Hematopoietic multipotent progenitor cell (in vitro differentiated cells): ENCODE results near the gene SDC1. TPM values are rescaled to one million over a fixed set of nuclear protein-coding genes. Genes with fewer than 3 reads are reported as not detected.

Experiments
- DNase-seq, 3 donors: peaks; one replicate each; pipeline ENCODE4 v3.0.0-alpha.2; 2011 to 2015; ENCODE audit warnings: low read depth in 2 of 3, low spot score in 2 of 3
- total RNA-seq: library from RNA; depleted of rRNA; stranded (reverse); fragments of >200 nt; gene quantifications from one replicate; pipeline ENCODE4 v1.2.3, GENCODE V29; 2012

Gene SDC1
- total RNA-seq, 1 donor = 0.27 TPM

GRCh38 chr2:20173496-20174402 is 51.2 kb downstream of the SDC1 start:
- no peak for DNase-seq

DNA sequence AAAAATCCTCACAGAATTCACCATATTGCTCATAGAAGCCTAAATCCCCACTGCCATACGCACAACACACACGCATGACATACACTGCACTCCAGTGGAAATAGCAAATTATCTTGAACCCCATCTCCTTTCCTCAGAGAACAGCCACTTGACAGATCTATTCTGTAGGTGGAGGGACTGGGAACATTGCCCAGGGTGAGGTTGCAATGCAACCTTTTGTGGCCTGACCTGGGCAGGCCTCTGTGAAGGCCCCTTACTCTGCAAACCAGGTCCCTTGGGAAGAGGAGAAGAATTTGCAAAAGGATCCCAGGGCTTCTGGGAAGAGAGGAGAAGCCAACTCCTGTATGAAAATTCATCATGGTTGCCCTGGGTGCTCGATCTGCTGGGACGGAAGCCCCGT is 51.9 kb downstream of the SDC1 start:
- no peak for DNase-seq

GRCh38 chr2:20172273-20173055 is 52.5 kb downstream of the SDC1 start:
- no peak for DNase-seq

- DNase-seq = no peak
Observed at GRCh38 chr2:20171445-20171977, 53.4 kb downstream of the SDC1 start.

DNA sequence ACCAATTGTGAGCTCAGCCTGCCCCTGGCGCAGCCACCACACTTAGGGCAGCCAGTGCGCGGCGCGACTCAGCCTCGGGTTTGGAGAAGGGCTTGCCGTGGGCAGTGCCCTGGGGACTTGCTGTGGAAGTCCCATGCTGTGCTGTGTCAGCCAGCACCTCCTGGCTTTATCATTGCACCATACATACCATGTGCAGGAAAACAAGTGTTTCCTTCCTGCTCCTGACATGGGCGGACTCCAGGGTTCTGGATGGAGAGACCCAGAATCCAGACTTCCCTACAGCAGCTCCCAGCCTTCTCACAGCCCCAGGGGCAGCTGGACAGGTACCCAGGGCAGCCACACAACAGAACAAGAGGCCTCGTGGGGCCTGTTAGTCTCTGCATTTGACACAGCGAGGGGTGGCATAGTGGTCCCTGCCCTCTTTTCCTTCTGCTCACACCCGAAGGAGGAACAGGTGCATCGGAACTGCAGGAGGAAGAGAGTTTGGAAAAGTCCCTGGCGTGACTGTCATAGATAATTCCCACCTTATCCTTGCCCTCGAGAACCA is 54.2 kb downstream of the SDC1 start:
- no peak for DNase-seq

DNA sequence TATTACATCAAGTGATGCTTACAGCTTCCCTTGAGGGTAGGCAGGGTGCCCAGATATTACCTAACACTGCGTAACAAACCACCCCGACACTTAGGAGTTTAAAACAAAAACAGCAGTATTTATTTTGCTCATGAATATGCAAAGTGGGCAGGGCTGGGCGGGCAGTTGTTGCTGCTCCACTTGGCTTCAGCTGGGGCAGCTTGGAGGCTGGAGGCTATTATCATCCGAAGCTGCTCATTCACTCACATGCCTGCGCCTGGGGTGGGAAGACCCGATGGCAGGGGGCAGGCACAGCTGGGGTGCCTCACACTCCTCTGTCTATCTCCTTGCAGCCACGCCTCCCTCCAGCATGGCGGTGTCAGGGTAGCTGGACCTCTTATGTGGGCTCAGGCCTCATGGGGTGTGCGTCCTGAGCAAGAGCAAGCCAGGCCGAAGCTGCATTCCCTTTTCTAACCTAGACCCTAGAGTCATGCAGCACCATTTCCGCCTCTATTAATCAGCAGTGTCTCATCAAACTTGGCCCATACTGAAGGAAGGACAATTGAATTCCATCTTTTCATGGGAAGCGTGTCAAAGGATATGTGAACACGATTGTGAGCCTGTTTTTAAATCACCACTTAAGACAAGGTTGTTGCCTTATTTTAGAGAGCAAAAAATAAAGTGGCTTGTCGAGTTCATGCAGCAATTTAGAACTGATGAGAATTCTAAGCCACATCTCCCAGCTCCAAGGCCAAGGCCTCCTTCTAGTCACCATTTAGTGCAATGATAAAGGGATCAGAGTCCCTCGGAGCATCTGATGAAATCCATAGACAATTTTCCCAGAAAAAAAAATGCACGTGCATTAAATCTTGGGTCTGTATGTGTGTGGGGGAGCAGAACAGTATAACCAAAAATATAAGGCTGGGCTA is 54.9 kb downstream of the SDC1 start:
- DNase-seq = no peak

DNA sequence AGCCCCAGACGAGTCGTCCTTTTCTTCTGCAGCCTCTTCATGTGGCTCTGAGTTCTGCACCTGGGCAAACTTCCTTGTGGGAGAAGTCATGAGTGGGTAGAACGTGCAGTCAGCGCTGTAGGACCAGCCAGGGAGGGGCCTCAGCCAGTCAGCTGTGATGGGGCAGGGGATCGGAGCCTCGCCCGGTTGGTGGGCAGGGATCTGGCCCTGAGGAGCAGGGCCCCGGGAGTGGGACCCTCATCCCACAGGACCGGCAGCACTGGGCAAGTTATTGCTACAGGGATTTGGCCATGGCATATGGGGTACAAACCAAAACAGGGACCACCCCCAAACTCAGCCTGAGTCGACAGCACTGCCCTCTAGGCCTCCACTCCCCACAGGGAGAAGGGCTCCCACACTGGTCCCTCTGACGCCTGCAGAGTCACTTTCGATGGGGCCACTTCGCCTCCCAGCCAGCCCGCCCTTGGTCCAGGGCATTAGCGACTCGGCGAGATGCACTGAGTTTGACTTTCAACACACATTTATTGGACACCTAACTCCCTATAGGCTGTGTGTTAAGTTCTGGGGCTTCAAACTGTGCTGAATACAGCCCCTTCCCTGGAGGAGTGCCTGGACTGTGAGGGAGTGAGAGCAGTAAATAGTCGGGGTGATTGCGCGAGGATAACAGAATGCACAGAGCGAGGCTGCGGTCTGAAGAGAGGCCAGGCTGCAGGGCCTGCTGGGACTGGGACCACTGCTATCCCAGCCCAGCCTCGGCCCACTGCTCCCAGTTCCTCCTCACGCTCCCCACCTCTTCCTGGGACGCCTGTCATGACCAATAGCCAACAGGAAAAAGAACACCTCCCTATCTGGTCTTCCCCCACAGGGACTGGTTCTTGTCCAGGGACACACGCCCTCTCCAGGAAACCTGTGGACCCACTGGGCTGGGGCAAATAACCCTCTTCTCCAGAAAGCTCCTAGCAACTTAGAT is 55.9 kb downstream of the SDC1 start:
- DNase-seq = no peak

DNA sequence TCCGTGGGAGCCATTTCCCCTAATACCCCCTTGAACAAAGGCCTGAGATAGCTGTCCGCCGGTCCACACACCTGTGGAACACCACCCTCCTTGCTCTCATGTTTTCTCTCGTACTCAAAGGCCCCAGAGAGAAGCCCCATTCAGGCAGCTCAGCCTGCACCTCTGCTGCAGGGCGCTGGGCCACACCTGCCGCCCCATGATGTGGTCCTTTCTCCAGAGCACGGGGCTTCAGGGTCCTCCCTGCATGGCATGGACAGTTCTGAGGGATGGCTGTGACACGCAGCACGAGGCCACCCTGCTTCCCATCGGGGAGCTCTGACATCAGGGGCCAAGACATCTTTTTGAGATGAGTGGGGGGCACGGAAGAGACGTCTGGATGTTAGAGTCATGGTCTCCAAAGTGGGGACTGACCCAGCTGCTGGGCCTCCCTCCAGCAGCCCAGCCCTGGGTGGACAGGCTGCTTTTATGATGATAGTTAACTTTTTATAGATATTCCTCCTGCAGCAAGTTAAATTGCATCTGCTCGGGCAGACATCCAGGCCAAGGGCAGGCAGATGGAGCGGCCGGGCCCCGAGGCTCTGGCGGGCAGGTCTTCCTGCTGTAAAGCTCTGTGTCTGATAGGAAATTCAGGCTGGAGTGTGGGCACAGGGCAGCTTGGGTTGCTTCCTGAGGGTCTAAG is 56.7 kb downstream of the SDC1 start:
- DNase-seq = no peak

DNA sequence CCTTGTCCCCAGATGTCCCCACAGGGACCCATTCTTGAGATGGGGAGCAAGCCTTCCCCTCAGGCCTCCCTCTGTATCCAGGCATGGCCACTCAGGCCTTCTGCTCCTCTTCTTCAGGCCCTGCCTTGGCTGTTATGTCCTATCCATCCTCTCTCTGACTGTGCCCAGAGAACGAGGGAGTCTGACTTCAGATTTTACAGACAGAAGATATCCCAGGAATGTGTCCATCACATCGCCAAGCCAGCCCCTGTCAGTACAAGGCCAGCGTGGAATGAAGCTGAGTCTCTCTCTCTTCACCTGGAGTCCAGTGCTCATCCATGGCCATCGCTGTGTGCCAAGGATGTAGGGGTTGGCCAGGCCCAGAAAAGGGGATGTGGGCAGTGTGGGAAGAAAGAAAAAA is 57.6 kb downstream of the SDC1 start:
- no peak for DNase-seq

- peak in 1 of 3 donors; percentile 10 for DNase-seq
Observed at GRCh38 chr2:20165677-20166509, 59.0 kb downstream of the SDC1 start.

DNA sequence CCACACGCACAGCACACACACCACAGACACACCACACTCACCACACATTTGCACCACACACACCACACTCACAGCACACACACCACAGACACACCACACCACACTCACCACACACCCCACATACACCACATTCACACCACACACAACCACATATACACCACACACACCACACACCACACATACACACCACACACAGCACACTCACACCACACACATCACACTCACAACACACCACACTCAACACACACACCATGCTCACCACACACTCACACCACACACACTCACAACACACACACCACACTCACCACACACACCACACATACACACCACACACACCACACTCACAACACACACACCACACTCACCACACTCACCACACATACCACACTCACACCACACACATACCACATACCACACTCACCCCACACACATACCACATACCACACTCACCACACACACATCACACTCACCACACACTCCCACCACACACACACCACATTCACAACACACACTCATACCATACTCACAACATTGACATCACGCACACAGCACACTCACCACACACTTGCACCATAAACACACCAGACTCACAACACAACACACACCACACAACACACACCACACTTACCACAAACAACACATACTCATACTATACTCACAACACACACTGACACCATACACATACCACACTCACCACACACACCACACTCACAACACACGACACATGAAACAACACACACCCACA is 60.0 kb downstream of the SDC1 start:
- DNase-seq = peak in 1 of 3 donors; percentile 33

GRCh38 chr2:20164061-20164733 is 60.7 kb downstream of the SDC1 start:
- DNase-seq = peak in 1 of 3 donors; percentile 37

DNA sequence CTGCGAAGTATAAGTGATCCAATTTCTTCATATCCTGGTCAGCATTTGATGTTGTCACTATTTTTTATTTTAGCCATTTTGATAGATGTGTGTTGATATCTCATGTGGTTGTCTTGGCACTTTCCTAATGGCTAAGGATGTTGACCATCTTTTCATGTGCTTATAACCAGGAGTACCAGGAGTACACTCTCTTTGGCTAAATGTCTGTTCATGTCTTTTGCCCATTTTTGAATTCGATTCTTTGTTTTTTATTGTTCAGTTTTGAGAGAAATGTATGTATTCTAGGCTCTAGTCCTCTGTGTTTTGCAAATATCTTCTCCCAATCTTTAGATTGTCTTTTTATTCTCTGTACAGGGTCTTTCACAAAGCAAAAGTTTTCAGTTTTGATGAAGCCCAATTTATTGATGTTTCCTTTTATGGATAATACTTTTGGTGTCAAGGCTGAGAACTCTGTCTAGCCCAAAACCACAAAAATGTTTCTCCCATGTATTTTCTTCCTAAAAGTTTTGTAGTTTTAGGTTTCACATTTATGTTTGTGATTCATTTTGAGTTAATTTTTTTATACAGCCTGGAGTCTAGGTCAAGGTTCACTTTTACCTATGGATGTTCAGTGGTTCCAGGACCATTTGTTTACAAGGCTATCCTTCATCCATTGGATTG is 65.4 kb downstream of the SDC1 start:
- DNase-seq = no peak

- DNase-seq = no peak
Observed at GRCh38 chr2:20157193-20157891, 67.6 kb downstream of the SDC1 start.

- no peak for DNase-seq
Observed at GRCh38 chr2:20156836-20157192, 68.1 kb downstream of the SDC1 start.
